ENCODE measurements around the gene HECW1.
"Not testable (repeated sequence)": the region's sequence is repeated elsewhere in the genome, so short reads cannot be mapped to it uniquely, and the experiment has no call there.

Gene HECW1

DNA sequence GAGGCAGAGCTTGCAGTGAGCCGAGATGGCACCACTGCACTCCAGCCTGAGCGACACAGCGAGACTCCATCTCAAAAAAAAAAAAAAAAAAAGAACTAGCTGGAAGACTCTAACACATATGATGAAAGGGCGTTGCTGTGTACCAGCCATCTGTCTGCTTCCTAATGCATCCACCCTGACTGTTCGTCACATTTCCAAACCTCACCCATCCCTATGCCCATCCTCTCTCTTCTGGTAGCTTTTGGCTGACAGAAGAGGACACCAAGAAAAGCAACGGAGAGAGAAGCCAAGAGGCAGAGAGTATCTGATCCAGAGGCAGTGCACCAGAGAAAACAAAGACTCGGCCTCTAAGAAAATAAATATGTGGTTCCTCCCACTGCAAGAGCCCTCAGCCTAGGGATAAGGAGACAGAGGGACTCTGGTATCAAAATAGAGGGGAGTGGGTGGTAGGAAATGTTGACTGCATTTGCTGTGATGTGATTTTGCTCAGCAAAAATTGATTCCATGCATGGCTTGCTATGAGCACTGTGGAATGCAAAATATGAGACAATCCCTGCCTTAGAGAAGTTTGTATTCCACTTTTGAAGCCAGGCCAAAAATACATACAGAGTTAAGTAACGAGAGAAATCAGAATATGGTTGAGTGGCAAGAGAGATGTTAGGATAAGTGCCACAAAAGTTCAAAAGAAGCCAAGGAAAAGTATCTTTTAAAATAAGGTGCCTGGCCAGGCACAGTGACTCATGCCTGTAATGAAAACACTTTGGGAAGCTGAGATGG is 369.6 kb downstream of the HECW1 start:
- DNase-seq = no peak

DNA sequence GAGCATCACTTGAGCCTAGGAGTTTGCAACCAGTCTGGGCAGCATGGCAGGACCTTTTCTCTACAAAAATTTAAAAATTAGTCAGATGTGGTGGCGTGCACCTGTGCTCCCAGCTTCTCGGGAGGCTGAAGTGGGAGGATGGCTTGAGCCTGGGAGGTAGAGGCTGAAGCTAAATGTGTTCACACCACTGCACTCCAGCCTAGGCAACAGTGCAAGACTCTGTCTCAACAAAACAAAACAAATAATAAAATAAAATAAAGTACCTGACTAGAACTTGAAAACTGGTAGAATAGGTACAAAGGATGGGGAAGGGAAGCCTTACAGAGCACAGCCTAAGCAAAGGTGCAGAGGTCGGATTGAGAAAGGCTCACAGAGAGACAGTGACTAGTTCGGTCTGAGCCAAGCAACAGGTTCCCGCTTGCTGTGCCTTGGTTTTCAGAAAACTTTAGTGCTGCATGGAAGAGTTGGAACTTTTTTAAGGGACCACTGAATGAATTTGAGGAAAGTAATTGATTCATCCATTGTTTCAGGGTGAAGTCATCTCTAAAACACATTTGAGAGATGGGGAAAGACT is 370.3 kb downstream of the HECW1 start:
- DNase-seq = no peak

DNA sequence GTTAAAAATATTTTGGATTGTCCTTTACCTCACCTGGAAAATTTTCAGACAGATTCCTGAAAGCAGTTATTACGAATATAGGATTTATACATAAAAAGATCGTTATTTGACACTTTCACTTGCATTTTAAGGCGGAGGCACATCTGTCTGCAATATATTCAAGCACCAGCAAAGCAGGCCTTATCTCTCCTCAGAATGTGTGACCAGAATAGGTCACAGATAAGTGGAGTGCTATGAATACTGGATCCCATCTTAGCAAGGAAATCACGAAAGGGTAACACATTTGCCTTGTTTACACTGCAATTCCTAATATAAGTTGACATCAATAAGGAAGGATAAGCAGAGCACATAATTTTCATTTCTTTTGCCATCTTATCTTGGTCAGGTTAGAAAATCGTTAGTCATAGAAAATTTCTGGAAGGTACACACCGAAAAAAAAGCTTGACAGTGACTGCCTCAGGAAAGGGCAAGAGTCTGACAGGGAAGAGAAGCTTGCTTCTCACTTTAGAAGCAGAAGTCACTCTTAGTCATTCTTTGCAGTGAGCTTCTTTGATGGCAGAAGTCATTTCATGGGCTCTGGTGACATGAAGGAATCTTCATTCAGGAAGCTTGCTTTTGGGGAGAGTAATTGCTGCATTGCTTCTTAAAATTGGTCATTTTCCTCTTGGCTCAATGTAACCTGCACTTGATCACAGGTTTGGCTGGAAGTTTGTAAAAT is 372.4 kb downstream of the HECW1 start:
- no peak for DNase-seq

DNA sequence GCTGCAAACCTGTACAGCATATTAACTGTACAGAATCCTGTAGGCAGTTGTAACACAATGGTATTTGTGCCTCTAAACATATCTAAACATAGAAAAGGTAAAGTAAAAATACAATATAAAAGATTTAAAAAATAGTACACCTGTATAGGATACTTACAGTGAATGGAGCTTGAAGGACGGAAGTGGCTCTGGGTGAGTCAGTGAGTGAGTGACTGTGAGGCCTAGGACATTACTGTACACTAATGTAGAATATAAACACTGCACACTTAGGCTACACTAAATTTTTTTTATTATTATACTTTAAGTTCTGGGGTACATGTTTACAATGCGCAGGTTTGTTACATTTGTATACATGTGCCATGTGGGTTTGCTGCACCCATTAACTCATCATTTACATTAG is 373.1 kb downstream of the HECW1 start:
- no peak for DNase-seq

DNA sequence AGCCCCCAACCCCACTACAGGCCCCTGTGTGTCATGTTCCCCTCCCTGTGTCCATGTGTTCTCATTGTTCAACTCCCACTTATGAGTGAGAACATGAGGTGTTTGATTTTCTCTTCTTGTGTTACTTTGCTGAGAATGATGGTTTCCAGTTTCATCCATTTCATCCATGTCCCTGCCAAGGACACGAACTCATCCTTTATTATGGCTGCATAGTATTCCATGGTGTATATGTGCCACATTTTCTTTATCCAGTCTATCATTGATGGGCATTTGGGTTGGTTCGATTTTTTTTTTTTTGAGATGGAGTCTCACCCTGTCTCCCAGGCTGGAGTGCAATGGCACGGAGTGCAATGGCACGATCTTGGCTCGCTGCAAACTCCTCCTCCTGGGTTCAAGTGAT is 373.6 kb downstream of the HECW1 start:
- DNase-seq = not testable (repeated sequence)

DNA sequence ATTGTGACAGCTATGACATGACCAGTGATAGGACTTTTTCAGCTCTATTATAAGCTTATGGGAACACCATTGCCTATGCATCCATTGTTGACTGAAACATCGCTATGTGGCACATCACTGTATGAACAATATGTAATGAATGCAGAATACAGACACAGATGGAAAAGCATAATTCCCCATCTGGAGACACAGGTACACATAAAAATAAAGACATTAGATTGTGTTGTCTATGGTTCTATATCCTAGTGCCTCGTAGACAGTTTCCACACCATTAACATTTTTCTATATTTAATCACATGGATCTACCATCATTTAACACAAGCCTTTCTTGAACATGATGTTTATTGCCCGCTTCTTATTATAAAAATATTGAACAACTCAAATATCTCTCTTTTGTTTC is 374.2 kb downstream of the HECW1 start:
- no peak for DNase-seq

DNA sequence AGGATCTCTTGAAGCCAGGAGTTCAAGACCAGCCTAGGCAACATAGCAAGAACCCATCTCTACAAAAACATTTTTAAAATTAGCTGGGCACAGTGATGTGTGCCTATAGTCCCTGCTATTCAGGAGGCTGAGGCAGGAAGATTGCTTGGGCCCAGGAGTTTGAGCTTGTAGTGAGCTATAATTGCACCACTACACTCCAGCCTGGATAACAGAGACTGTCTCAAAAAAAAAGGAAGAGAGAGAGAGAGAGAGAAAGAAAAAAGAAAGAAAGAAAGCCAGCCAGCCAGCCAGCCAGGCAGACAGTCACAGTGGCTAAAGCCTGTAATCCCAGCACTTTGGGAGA is 375.3 kb downstream of the HECW1 start:
- no peak for DNase-seq

DNA sequence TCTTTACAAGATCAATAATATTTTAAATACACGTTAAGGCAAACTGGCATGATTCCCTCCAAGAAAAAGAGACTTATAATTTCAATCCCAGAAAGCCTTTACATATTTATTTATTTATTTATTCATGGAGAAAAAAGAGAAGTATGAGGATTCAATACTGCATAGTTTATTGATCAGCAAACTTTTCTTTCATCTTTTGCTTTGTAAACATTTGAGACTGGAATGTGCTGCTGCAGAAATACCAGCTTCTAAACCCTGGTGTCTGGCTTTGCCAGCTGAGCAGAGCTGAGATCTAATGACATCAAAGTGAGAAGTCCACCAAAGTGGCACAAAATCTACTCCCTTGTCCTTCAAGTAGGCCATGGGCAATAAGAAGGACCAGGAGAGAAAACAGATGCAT is 376.8 kb downstream of the HECW1 start:
- no peak for DNase-seq

DNA sequence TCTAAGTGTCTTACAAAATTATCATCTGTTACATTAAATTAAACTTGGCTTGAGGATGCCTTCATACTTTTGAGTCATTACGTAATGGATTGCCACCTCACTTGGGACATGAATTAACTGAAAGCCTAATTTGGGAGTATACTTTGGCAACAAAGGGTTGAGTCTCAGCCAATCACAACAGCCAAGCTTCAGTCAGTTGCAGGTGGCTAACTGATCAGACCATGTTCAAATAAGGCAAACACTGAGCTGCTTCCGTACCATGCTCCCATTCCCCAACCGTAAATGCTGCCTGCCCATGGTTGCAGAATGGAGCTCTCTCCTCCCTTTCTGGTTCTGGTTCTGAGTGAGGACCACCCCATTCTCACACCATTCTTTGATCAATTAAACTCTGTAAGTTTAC is 377.6 kb downstream of the HECW1 start:
- no peak for DNase-seq

DNA sequence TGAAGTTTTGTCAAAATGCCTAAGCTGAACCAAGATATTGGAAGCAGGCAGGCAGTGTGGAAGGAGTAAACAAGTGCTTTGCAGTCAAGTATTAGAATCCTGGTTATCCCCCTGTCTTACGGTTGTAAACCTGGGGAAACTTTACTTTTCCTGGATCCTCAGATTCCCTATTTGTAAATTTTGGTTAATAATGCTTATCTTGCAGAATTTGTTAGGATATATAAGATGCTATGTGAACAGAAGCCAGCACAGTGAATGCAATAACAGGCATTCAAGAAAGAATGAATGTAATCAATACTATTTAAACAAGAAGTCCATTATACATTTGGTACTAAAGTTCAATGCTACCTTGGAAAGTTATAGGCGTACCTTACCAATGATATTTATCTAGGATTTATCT is 378.7 kb downstream of the HECW1 start:
- no peak for DNase-seq

DNA sequence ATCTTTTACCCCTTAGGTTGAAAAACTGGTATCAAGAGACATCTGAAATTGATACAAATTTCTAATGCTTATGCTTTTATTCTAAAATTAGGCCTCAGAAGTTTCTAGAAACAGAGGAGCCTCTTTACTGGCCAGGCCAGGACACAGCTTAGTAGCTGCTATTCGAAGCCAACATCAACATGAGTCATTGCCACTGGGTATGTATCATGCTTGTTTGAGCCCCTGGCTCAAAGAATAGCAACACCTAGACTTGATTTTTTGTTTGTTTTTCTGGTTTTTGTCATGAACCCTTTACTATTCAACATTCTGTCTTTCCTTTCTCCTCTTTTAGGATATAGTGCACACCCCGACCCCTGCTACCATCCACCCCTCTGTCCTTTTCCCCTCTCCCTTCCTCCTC is 379.5 kb downstream of the HECW1 start:
- DNase-seq = no peak

DNA sequence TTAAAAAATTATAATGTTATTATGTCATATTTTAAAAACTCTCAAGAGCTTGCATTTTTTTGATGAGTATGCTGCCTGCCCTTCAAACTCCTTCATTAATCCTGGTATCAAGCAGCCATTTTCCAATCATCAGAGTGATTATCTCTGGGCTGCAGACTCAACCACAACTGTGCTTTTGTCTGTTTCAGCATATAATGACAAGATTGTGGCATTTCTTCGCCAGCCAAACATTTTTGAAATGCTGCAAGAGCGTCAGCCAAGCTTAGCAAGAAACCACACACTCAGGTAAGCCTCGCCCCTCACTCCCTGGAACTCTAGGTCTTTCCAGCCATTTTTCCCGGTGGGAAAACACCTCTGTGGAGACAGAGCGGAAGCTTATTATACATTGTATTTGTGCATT is 380.4 kb downstream of the HECW1 start:
- no peak for DNase-seq

DNA sequence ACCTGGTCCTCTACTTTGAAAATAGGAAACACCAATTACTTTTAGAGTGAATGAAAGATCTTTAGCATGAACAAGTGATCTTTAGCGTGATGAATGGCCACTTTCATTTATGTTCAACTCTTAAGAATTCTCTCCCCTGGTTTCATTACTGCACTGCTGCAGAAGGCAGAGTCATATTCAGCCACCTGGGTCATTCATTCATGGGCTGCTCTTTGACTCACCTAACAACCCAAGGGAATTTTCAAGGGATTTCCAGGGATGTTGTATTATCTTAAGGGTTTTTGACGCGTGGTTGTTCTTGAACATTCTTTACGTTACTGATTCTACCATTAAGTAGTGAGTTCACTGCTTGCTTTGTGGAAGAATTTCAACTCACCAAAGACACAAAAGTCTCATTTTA is 383.1 kb downstream of the HECW1 start:
- DNase-seq = no peak

DNA sequence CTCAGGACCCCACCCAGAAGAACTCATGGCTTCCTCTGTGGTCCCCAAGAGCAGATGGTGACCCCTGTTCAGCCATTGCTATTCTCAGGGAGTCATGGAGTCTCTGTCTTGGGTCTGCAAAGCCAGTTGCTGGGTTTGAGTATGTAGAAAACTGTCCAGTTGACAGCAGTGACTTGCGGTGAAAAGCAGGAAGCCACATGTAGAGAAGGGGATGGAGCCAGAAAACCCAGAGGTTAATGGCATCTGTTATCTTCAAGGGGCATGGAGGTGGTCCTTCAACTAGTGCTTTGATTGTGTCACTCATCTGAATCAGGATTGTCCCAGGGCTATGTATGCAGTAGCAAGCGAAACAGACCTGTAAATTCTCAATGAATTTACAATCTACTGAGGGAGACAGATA is 384.1 kb downstream of the HECW1 start:
- no peak for DNase-seq

DNA sequence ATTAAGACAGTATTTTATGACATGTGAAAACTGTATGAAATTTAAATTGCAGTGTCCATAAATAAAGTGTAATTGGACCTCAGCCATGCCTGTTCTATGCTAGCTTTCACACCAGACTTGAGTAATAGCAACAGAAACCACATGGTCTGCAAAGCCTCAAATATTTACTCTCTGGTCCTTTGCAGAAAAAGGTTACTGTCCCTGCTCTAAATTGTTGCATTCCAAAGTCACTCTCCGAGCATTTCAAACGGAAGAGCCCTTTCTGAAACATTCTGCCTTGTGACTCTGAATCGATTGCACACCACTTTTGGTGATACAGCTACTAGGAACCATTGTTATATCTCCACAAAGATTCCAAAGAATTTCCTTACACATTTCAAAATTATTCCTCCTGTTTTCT is 389.4 kb downstream of the HECW1 start:
- DNase-seq = no peak

DNA sequence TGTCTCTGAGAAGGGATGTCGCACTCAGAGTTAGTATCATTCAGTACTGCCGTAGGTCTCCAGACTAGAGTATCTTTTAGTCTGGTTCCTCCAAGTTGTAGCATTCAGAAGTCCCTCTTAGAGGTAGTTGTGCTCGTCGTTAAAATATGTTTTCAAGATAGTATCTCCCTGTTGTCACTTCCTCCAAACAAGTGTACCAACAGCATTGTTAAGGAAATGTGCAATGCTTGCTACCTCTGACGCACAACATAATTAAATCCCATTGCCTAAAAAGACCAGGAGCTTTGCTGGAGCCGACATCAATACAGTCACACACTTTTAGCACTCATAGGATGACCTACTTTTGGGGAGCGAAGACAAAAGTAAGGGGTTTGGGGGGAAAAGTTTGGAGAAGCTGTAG is 390.5 kb downstream of the HECW1 start:
- no peak for DNase-seq

DNA sequence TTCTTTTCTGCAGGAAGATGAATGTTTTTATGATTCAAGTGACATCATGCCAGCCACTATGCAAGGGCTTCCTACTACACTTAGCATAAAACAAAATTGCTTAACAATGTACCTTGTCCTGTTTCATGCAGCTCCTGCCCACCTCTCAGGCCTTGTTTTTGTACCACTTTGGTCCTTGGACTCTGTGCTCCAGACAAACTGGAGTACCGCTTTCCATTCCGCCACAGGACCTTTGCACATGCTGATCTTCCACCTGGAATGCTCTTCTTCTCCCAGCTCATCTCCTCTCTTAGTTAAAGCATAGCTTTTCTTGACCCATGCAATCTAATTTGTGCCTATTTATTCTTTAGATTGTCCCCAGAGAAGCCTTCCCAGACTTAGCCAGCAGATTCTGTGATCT is 393.0 kb downstream of the HECW1 start:
- DNase-seq = no peak

DNA sequence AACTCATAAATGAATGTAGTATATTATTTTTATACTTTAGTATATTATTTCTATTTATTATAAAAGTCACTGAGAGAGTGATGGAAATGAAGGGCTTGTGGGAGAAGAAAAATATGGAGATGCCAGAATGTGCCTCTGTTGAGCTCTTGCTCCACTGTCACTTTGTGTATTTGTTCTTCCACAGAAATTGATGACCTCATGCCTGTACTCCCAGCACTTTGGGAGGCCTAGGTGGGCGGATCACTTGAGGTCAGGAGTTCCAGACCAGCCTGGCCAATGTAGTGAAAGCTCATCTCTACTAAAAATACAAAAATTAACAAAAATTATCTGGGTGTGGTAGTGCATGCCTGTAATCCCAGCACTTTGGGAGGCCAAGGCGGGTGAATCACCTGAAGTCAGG is 394.0 kb downstream of the HECW1 start:
- DNase-seq = no peak

DNA sequence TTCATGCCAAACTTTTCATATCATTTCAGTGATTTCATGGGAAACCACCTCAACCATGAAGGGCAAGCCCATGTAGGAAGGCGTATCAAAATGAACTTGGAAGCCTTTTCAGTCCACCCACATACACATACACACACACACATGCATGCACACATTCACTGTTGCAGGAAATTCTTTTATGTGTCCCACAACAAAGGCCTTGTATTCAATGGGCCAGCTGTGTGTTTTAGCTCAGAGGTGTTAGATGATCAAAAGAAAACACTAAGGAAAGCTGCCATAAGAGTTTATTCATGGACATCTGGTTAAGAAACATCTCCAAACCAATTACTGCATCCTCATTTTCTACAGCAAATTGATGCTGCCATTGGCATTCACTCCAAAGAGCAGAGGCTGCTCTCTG is 396.0 kb downstream of the HECW1 start:
- no peak for DNase-seq

DNA sequence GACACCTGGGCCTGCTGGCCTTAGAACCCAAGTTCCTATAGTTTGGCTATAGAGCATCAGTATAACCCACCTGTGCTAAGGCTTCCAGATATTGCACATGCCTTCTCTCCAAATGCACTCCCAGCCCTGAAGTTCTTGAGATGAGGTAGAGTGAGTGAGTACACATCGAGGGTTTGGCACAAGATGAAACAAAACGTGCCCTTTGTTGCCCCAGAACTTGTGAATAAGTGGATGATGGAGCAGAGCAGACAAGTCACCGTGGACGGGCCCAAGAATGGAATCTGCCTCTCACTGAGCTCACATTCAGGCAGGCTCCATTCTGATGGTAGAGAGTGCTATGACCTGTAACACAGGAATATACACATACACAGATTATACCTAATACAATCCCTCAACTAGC is 397.5 kb downstream of the HECW1 start:
- no peak for DNase-seq

DNA sequence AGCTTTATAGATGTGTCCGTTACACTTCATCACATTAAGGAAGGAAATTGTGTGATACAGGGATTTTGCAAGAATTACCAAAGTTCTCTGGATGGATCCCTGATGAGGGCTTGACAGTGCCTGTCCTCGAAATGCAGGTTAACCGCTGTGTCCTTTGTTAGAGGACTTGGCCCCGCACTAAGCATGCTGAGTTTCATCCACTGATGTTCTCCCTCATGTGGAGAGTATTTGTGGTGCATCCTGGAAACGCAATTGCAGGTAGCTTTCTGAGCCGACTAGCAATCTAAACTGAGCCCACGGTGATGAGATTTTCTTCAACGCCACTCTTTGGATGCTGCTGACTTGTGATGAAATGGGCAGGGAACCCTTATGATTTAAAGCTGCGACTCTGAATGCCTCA is 398.6 kb downstream of the HECW1 start:
- no peak for DNase-seq

DNA sequence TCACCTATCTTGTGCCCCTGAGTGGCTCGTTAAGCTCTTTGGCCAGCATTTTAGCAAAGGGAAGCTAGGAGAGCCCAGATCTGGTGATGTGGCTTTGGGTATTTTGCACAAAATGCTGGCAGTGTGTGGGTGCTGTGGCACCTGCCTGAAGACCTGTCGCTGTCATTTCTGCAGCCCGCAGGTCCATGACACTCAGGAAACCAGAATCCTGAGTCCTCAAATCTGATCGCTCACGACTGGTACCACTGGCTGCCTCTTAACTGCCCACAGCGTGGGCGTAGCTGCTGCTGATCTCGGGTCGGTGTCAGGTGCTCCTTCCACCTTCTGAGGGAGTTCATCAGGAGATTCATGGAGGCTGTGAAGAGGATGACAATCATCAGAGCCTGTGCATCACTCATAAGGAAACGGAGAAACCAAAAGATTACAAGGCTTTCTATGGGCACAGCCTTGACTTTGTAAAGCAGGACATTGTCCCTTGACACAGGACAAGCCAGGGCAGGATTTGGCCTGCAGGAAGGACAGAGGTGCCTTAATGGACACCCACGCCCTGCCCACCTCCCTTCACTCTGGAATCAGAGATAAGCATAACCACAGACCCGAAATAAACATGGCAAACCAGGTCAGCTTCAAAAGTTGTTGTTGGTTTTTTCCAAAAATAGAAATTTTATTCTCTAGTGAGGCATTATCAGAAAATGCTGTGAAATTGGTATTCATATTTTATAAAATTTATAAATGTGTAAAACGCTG is 399.5 kb downstream of the HECW1 start:
- no peak for DNase-seq

DNA sequence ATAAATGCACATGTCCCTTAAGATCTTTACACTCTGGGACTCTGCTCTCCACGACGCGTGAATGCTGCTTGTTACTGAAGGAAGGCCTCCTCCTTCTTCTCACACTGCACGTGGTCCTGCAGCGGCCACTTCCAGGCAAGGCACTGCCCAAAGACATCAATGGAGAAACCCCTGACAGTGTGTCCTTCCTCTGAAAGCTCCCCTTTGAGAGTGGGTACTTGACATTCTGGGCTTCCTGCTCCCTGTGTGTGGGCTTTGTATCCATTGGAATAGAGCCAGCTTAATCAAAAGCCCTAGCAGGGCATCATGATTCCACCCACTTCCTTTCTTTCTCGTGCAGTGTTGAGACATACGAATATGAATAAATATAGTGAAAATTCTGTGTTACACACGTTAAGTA is 400.8 kb downstream of the HECW1 start:
- DNase-seq = no peak
